DMS79 treated with DMSO at 0.1 percent for 48 hours (cell line): ENCODE results near the gene AQP2.

ENCODE experiments used
- DNase-seq: peaks from one replicate; lab custom pipeline; 2025; lab: John Stamatoyannopoulos, UW

Gene AQP2

GRCh38 chr12:49920241-49920914, 30.2 kb upstream of the AQP2 start:
- DNase-seq: no peak

- DNase-seq: no peak
Observed at GRCh38 chr12:49920915-49921286, 29.6 kb upstream of the AQP2 start.

GRCh38 chr12:49921299-49921698, 29.2 kb upstream of the AQP2 start:
- no peak for DNase-seq

- DNase-seq: no peak
Observed at GRCh38 chr12:49921936-49922335, 28.6 kb upstream of the AQP2 start.

GRCh38 chr12:49922349-49923034, 28.0 kb upstream of the AQP2 start:
- DNase-seq: no peak

- DNase-seq: no peak
Observed at GRCh38 chr12:49923035-49923644, 27.4 kb upstream of the AQP2 start.

GRCh38 chr12:49923880-49924556, 26.5 kb upstream of the AQP2 start:
- DNase-seq: no peak

GRCh38 chr12:49924628-49925246, 25.8 kb upstream of the AQP2 start:
- no peak for DNase-seq

GRCh38 chr12:49925433-49926204, 24.9 kb upstream of the AQP2 start:
- no peak for DNase-seq

- no peak for DNase-seq
Observed at GRCh38 chr12:49928471-49928870, 22.1 kb upstream of the AQP2 start.

GRCh38 chr12:49929581-49929980, 21.0 kb upstream of the AQP2 start:
- no peak for DNase-seq

- no peak for DNase-seq
Observed at GRCh38 chr12:49930515-49931288, 19.8 kb upstream of the AQP2 start.

GRCh38 chr12:49932023-49932422, 18.5 kb upstream of the AQP2 start:
- no peak for DNase-seq

GRCh38 chr12:49932533-49933130, 17.9 kb upstream of the AQP2 start:
- DNase-seq: no peak

- no peak for DNase-seq
Observed at GRCh38 chr12:49933796-49934195, 16.7 kb upstream of the AQP2 start.

GRCh38 chr12:49934505-49934904, 16.0 kb upstream of the AQP2 start:
- no peak for DNase-seq

- DNase-seq: no peak
Observed at GRCh38 chr12:49936925-49937324, 13.6 kb upstream of the AQP2 start.

- no peak for DNase-seq
Observed at GRCh38 chr12:49937639-49938300, 12.8 kb upstream of the AQP2 start.

- no peak for DNase-seq
Observed at GRCh38 chr12:49939307-49939706, 11.2 kb upstream of the AQP2 start.

GRCh38 chr12:49939707-49940106, 10.8 kb upstream of the AQP2 start:
- DNase-seq: no peak
